M059J (cell line): ENCODE measurements around the gene TRAPPC12. TPM values are rescaled to one million over a fixed set of nuclear protein-coding genes. Genes with fewer than 3 reads are reported as not detected.
"Not testable (repeated sequence)": the region's sequence is repeated elsewhere in the genome, so short reads cannot be mapped to it uniquely, and the experiment has no call there.

Experiments
- DNase-seq: peaks from one replicate; pipeline ENCODE4 v3.0.0-alpha.2; 2012; ENCODE audit warnings: low read depth
- total RNA-seq: library from RNA; depleted of rRNA; stranded (reverse); fragments of >200 nt; shearing (Covaris generic); gene quantifications from 2 replicates; pipeline ENCODE4 v1.2.3, GENCODE V29; 2014

Gene TRAPPC12
- total RNA-seq, 1 experiment from 2014 or later: 62.0 TPM

GRCh38 chr2:3486047-3487027, 106.8 kb downstream of the TRAPPC12 start:
- DNase-seq: no peak

DNA sequence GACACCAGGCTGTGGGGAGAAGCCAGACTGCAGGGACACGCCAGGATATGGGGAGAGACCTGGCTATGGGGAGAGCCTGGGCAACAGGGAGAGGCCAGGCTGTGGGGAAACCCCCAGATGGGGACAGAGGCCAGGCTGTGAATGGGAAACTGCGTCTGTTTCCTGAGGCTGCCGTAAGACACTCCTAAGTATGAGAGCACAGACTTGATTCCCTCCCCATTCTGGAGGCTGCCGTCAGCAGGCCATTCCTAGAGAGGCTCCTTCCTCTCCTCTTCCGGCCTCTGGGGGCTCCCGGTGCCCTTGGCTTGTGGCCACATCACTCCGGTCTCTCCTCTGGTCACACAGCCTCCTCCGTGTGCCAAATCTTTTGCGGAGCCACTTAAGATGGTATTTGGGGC, 107.5 kb downstream of the TRAPPC12 start:
- DNase-seq: no peak

DNA sequence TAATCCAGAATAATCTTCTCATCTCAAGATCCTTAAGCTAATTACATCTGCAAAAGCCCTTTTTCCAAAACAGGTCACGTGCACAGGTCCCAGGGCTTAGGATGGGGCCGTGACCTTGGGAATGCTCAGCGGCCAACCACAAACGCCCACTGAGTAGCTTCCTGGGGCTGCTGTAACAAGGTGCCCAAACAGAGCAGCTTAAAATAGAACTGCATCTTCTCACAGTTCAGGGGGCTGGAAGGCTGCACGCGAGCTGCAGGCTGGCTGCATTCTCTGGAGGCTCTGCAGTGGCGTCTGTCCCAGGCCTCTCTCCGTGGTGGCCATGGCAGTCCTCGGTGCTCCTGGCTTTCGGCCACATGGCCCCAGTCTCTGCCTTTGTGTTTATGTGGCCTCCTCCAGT, 107.9 kb downstream of the TRAPPC12 start:
- DNase-seq: no peak

DNA sequence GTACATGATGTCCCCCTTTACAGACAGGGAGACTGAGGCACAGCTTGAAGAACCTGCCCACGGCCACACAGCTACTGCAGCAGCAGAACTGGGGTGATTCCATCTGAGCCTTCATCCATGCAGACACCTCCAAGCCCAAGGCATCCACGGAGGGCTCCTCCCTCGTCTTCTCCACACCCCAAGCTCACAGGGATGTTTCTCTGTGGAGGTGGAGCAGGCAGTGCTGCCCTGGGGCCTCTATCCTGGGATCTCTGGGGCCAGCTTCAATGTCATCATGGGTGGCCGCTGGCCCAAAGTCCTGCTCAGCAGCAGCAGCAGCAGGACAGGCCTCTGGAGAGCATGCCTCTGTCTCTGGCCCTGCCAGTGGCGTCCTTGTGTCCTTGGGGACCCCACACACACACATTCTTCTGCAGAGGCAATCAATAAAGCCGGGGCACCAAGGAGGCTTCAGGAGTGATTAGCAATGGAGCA, 108.6 kb downstream of the TRAPPC12 start:
- DNase-seq: no peak

DNA sequence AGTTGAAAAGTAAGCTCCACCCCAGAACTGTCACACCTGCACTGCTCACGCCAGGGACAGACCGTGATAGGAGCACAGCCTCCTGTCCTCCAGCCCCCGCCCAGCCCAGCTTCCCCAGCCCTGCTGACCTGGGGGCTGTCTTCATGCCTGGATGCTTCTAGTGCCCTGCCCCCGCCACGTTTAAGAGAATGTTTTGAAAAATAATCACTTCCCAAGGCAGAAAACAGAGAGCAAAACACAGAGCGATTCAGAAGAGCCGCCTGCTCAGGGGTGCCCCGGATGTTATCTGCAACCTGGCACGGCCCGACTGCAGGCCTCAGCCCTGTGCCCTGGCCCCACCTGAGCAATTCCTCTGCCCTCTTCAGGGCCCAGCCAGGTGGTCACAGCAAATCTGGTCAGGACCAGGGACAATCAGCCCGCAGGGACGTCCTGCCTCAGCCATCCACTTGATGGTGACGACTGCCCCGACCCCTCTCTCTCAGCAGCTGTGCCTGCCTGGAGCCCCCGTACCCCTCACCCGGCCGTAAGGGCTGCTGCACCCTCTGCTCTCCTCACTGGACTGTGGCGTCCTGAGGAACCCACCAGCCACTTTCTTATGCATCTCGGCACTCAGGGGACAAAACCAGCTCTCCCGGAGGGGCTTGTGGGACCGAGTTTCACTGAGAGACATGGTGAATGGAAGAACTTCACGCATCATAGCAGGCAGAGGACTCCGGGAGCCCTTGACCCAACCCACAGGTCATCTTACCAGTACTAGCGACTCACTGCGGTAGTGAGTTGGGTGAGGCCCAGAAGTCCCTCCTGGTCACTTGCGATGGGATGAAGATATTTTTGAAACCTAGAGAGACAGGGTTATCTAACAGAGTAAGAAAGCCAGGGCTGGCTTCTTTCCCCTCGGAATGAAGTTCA, 109.6 kb downstream of the TRAPPC12 start:
- no peak for DNase-seq

GRCh38 chr2:3489764-3490115, 110.2 kb downstream of the TRAPPC12 start:
- DNase-seq: no peak

GRCh38 chr2:3490191-3491170, 111.0 kb downstream of the TRAPPC12 start:
- DNase-seq: no peak

- no peak for DNase-seq
Observed at GRCh38 chr2:3491306-3491705, 111.8 kb downstream of the TRAPPC12 start.

- no peak for DNase-seq
Observed at GRCh38 chr2:3491716-3492474, 112.4 kb downstream of the TRAPPC12 start.

DNA sequence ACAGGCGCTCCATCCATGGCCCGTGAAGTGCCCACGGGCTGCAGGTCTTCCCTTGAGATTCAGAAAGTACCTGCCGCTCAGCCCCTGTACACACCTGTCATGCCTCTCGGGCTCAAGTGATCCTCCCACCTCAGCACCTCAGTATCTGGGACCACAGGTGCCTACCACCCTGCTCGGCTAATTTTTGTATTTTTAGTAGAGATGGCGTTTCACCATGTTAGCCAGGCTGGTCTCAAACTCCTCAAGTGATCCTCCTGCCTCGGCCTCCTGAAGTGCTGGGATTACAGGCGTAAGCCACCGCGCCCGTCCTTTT, 112.9 kb downstream of the TRAPPC12 start:
- DNase-seq: not testable (repeated sequence)

GRCh38 chr2:3492951-3493614, 113.6 kb downstream of the TRAPPC12 start:
- DNase-seq: no peak

GRCh38 chr2:3493615-3494007, 114.1 kb downstream of the TRAPPC12 start:
- no peak for DNase-seq

DNA sequence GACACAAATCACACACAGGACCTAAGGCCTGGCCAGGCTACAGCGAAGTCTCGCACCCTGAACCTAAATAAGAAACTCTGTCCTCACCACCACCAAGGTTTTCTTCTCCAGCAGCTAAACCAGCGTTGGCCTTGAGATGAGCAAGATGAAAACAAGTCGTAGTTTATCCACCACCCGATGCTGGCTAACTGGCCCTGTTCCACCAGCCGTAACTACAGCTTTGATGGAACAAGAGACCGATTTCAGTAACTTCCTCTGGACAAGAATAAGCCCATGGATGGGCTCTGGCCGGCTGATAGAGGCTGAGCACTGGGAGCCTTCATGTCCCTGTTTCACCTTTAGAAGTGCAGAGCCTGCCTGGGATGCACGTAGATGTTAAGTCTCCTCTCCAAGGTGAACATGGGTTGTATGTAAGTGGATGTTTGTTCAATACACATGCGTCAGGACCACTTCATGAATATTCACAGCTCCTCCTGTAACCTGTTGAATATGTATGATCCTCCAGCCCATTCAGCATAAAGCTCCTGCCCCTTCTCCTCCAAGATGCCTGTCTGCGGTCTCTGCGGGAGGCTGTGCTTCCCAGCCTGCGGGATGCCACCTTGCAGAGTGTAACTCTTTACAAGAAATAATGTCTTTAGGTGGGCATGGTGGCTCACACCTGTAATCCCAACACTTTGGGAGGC, 115.6 kb downstream of the TRAPPC12 start:
- DNase-seq: no peak

DNA sequence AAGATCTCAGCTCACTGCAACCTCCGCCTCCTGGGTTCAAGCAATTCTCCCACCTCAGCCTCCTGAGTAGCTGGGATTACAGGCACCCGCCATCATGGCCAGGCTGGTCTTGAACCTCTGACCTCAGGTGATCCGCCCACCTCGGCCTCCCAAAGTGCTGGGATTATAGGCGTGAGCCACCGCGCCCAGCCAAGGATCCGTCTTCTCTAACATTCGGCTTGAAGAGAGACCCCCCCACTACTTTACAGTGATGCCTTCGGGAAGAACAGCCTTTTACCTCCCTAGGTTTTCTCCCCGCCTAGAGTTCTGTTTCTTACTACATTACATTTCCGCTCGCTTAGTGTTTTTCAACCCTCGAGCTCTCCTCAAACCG, 117.2 kb downstream of the TRAPPC12 start:
- DNase-seq: not testable (repeated sequence)

GRCh38 chr2:3498783-3499394, 119.4 kb downstream of the TRAPPC12 start:
- DNase-seq: no peak

DNA sequence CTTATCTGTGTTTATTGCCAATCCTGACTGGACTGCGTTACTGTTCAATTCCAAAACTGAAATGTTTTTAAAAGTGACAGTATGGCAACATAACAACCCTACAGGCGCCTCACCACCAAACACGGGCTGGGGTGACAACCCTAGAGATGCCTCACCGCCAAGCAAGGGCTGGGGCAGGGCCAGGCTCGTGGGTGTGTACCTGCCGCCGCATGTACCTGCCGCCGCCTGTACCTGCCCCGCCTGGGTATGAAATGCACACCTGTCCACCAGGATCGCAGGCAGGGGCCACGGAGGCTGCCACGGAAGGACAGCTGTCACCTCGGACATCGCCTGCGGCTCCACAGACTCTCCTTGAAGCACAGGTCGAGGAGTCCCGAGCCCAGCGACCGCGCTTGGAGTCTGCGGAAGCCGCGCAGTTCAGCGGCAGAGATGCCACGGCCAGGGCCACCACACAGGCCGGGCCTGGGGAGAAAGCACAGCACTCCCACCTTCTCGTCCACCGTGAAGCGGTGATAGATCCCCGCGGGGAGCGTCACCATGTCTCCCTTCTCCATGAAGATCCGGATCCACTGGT, 120.9 kb downstream of the TRAPPC12 start:
- no peak for DNase-seq

DNA sequence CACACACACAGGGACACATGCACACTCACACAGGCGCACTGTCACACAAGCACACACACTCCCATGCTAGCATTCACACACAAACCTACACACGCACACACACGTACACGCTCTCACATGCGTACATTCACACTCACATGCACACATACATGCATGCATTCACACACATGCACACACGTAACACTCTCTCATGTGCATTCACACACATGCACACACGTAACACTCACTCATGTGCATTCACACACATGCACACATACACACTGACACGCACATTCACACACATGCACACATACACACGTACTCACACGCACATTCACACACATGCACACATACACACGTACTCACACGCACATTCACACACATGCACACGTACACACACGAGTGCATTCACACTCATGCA, 123.6 kb downstream of the TRAPPC12 start:
- DNase-seq: no peak

DNA sequence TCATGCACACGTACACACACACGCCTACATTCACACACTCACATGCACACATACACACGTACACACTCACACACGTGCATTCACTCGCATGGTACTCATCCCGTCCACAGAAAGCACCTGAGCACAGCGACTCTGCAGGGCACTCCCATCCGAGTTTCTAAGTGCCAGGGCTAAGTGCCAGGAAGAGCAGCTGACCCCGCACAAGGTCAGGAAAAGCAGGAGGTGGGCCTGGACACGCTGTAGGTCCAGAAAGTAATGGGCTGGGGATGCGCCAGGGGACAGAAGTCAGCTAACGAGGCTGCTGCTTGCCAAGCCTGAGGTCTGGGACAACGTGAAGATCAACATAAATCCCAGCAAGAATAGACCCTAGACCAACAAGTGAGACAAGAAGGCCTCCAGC, 124.0 kb downstream of the TRAPPC12 start:
- DNase-seq: no peak

DNA sequence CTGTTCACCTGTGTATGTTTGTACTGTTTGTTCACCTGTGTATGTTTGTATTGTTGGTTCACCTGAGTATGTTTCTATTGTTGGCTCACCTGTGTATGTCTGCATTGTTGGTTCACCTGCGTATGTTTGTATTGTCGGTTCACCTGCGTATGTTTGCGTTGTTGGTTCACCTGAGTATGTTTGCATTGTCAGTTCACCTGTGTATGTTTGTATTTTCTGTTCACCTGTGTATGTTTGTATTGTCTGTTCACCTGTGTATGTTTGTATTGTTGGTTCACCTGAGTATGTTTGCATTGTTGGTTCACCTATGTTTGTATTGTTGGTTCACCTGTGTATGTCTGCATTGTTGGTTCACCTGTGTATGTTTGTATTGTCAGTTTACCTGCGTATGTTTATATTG, 125.2 kb downstream of the TRAPPC12 start:
- DNase-seq: no peak
